GM18502 (cell line): ENCODE data around the gene ETFRF1.
A peak's percentile ranks its signal among the peaks of the same experiment; 100 is the strongest.

Experiments used
- ATAC-seq: cut with Tn5 transposase; IDR thresholded peaks from one replicate; pipeline ENCODE4 v1.9.1; 2021; ENCODE audit warnings: mild to moderate bottlenecking; ENCODE audit not compliant: unreplicated experiment, poor library complexity

The ETFRF1 gene

GRCh38 chr12:25195056-25195971, at the start of gene ETFRF1, which contains the start of gene DNAI7:
Gene ETFRF1 (plus strand): TSS chr12:25195237. CDS start chr12:25203957, 8,720 bp downstream.
Gene DNAI7 (minus strand): TSS chr12:25195160. CDS start chr12:25195078, 82 bp downstream.
- peak; percentile 96 for ATAC-seq

DNA sequence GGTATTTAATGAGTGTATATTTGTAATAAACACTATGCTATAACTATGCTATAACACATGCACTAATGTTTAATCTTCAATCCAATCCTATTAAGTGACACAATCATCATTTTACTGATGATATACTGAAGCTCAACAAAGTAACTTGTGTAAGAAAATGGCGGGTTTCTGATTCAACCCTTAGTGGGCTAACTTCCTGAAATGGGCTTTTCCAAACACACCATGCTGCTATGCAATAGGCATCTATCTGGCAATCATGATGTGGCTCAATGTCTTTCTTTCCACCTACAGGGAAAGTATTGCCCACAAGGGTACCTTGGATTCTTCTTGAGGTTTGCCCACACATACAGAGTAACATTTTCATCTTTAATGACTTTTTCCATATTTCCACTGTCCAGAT, 48.4 kb upstream of the ETFRF1 start:
- ATAC-seq, result no peak

DNA sequence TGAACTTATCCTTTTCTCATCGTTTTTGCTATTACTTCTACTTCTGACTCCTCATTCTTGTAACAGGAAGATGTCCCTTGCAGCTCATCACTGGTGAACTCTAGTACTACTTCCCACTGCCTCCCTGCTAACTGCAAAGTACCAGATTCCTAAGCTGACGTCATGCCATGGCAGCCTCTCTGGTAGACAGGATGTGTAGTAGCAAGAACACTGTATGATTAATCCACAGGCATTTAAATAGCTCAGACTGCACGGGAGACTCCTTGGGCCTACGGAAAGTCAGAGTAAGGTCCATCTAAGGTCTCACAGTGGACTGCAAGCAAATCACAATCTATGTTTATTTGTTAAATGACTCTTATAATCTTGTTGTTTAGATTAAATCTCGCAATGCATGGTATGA, 43.6 kb upstream of the ETFRF1 start:
- ATAC-seq, result no peak

DNA sequence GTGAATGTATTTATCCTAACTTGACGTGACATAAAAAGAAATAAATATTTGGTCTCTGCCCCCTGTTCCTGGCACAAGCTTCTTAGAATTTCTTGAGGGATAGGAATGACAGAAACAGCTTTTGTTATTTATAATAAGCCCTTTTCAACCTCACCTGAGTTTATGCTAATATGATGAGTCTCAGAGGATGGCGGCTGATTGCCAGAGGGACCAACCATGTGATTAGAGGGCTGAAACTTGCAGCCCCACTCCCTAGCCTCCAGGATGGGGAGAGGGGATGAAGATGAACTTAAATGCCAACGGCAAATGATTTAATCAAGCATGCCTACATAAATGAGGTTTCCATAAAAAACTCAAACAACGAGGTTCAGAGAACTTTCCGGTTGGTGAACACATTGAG, 43.0 kb upstream of the ETFRF1 start:
- no peak for ATAC-seq

DNA sequence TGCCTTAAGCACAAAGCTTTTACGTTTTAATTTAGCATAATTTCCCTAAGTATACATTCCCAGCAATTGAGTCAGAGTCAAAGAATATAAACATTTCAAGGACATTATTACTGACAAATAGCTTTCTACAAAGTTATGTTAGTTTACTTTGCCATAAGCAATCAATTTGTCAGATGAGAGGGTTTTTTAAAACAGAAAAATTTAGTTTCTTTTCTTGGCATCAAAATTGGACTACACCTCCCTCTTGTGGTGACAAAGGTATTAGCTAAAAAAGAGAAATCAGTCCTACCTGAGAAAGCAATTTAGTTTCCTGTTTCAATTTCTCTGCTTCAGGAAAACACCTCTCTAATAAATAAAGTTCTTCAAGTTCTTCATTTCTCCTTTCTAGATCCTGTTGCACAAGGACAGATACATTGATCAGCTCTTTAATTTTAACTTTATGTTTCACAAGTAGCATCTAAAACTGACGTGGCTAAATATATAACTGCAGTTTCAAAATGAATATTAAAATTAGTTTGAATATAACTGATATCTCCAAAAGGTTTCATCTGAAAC, 39.9 kb upstream of the ETFRF1 start:
- peak; percentile 53 for ATAC-seq

DNA sequence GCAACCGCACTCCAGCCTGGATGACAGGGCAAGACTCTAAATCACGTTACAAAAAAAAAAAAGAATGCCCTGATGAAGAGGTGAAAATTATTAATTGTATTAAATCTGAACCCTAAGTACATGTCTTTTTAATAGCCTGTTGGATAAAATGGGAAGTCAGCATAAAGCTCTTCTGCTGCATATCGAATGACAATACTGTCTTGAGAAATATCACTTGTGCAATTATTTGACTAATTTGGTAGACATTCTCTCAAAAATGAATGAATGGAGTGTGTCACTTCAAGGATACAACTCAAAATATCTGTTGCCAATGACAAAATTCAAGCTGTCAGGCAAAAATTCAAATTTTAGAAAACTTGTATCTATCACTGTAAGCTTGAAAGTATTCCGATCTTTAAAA, 39.0 kb upstream of the ETFRF1 start:
- ATAC-seq, result no peak

GRCh38 chr12:25162866-25163265, 32.2 kb upstream of the ETFRF1 start:
- ATAC-seq, result no peak

DNA sequence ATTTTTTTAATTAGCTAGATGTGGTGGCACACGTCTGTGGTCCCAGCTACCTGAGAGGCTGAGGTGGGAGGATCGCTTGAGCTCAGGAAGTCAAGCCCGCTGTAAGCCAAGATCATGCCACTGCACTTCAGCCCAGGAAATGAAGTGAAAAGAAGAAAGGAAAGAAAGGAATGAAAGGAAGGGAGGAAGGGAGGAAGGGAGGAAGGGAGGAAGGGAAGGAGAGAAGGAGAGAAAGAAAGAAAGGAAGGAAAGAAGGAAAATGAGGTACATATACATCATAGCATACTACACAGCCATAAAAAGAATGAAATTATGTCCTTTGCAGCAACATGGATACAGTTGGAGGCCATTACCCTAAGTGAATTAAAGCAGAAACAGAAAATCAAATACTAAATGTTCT, 12.3 kb upstream of the ETFRF1 start:
- no peak for ATAC-seq

DNA sequence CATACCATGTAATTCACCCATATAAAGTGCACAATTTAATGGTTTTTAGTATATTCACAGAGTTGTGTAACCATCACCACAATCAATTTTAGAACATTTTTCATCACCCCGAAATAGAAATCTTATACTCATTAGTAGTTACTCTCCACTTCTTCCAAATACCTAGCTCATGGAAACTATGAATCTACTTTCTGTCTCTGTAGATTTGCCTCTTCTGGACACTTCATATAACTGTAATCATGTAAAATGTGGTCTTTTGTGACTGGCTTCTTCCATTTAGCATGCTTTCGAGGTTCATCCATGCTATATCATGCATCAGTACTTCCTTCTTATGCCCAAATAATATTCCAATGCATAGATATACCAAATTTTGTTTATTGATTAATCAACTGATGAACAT, 10.9 kb upstream of the ETFRF1 start:
- no peak for ATAC-seq

GRCh38 chr12:25186038-25186787, 8.8 kb upstream of the ETFRF1 start:
- peak; percentile 72 for ATAC-seq

DNA sequence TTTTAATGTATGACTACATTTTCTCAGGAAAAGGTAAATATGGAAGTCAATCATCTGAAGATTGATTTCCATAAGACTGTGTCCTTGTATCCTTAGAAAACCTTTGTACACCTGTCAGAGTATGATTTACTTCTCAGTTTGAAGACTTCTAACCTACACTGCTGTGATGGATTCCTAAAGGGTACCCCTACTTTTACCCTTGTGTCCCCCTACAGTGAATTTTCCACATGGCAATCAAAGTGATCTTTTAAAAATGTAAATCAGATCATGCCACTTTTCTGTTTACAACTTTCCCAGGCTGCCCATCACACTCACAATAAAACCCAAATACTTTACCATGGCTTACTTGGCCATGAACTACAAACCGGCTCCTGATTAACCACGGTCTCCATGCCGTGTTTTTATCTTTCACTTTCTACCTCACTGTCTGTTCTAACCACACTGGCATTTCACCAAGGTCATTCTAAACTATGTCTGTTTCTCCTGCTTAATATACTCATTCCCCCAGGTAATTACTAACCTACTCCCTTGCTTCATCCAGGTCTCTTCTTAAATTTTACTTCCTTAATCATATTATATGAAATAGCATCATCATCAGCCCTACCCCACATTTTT, 8.1 kb upstream of the ETFRF1 start:
- peak; percentile 96 for ATAC-seq

- no peak for ATAC-seq
Observed at GRCh38 chr12:25187781-25188180, 7.3 kb upstream of the ETFRF1 start.

GRCh38 chr12:25189656-25190055, 5.4 kb upstream of the ETFRF1 start:
- no peak for ATAC-seq

- ATAC-seq, result no peak
Observed at GRCh38 chr12:25190793-25191192, 4.2 kb upstream of the ETFRF1 start.

GRCh38 chr12:25194214-25194613, 823 bp upstream of the ETFRF1 start:
- ATAC-seq, result no peak

DNA sequence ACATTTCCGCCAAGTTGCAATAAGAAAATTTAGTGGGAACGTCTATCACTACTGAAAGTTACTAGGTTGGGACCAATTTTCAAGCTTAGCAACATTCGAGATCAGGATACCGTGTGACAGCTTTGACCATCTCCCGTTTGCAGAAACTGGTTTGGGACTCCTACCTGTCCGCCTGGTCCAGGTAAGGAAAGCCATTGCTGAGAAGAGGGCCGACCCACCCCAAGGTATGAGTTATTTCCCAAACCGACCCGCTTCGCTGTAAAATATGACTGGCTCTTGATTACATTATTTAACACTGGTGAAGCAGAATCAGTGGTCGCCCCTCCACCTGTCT, 348 bp upstream of the ETFRF1 start:
- ATAC-seq, result no peak

DNA sequence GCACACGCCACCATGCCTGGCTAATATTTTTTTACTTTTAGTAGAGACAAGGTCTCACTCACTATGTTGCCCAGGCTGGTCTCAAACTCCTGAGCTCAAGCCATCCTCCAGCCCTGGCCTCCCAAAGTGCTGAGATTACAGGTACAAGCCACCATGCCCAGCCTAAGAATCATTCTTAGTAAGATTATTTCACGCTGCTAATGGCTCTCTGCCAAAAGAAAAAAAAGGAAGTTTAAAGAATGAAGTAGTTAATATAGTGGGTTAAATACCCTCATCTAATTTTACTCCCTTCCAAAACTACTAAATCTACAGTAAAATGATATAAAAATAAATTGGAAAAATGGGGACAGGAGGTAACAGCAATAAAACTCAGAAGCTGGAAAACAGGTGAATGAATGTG, 2.6 kb downstream of the ETFRF1 start:
- no peak for ATAC-seq

DNA sequence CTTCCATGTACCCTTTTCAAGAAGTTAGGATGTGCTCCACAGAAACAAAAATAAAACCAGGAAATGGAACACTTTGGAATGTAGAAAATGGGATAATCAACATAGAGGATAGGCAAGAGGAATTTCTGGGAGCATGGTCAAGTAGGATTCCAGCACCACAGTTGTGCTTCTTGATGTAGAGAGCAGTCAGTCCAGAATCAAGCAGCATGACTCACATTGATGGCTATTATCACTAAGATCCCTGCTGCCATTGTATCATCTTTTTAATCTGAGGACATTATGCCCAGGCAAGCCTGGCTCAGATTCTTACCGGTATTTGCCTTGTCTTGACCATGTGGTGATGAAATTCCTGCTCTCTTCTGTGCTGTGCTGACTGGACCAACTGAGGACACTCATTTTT, 5.7 kb downstream of the ETFRF1 start:
- no peak for ATAC-seq

DNA sequence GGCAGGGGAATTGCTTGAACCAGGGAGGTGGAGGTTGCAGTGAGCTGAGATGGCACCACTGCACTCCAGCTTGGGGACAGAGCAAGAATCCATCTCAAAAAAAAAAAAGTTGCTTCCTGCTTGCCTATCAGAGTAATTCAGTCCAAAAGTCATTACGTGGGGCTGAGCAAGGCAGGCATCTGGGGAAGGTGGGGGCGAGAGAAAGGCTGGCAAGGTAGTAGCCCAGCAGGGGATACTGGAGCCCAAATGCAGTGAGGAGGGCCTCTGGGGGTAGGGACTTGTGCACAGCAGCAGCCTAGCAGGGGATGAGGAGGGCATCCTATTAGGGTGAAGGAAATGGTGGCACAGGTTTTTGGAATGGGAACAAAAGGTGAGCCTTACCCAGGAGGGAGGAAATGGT, 7.1 kb downstream of the ETFRF1 start:
- ATAC-seq, result no peak

- no peak for ATAC-seq
Observed at GRCh38 chr12:25207411-25207810, 12.4 kb downstream of the ETFRF1 start.

DNA sequence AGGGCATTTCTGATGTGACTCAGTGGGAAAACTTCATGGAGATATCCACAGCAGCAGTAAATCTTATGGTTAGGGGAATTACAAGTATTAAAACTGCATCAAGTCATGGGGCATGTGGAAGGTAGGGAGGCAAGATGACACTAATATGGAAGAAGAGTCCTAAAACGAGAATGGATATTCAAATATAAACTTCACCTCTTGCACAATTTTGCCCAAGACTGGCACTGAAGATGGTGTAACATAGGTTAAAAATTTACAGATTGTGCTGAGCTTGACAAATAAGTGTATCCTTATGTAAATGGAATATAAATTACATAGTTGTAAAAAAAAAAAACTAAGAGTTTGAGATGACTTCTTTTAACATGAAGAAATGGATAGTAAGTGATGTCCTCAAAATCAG, 12.8 kb downstream of the ETFRF1 start:
- no peak for ATAC-seq
